Colonic mucosa (tissue), 4 donors: ENCODE measurements around the gene AGAP1. TPM values are rescaled to one million over a fixed set of nuclear protein-coding genes. Genes with fewer than 3 reads are reported as not detected.
A peak's percentile ranks its signal among the peaks of the same experiment; 100 is the strongest.

ENCODE experiments used
- DNase-seq: peaks from one replicate; pipeline ENCODE4 v3.0.0-alpha.2; 2020
- H3K27ac ChIP-seq: fragments of 200-600 bp; one replicate; pipeline ENCODE4 v1.8.0; 2021
- H3K27me3 ChIP-seq: fragments of 200-600 bp; one replicate; pipeline ENCODE4 v1.8.0; 2021
- H3K36me3 ChIP-seq: fragments of 200-600 bp; one replicate; pipeline ENCODE4 v1.8.0; 2021
- H3K4me1 ChIP-seq: fragments of 200-600 bp; one replicate; pipeline ENCODE4 v1.8.0; 2021; ENCODE audit warnings: mild to moderate bottlenecking
- H3K4me3 ChIP-seq: fragments of 200-600 bp; one replicate; pipeline ENCODE4 v1.8.0; 2021
- H3K9ac ChIP-seq, 2 donors: one replicate each; pipeline ENCODE4 v1.7.0; 2013; ENCODE audit warnings: control low read depth in 2 of 2, low read depth in 2 of 2, low read length in 2 of 2
- H3K9me3 ChIP-seq: fragments of 200-600 bp; one replicate; pipeline ENCODE4 v1.8.0; 2021
- CTCF ChIP-seq: fragments of 200-600 bp; IDR thresholded peaks from one replicate; pipeline ENCODE4 v1.8.0; 2022; ENCODE audit warnings: antibody characterized with exemption, mild to moderate bottlenecking
- intact Hi-C: fragments of 100-400 bp; cut with DNase I; formaldehyde crosslinking; loops from one replicate; pipeline ENCODE4 v1.14.1; 2022
- total RNA-seq, 2 donors: library from RNA; stranded (reverse); fragmentation: NEBNext Ultra II Directional in 1 of 2; extraction: Animal tissue kit (Norgen Biotek cat#: 25700) in 1 of 2; gene quantifications; one replicate each; pipeline ENCODE4 v1.2.1, GENCODE V29; 2021
- donor health status: healthy.
- donor health status: DM: no; HTN: no; CAD: no.
- donor health status: DM: no; HTN: no; CAD: no.

The AGAP1 gene
- total RNA-seq, 2 donors from 2014 or later, result 62.1 to 62.9 TPM

GRCh38 chr2:235514627-235515363 lies 21.0 kb downstream of the AGAP1 start:
- Histone ChIP-seq H3K27ac (peak overlapping the region; percentile 84), H3K36me3 (no peaks in the 10 kb centered on the region), H3K4me3 (no peak overlapping the region), H3K9me3 (no peaks in the 10 kb centered on the region), H3K9ac (peak overlapping the region in 1 of 2 donors; percentile 64), H3K27me3 (no peaks in the 10 kb centered on the region), H3K4me1 (peaks cover 26% of the 10 kb centered on the region)
- intact Hi-C loops, result no loop called here
- TF ChIP-seq CTCF, result peak; percentile 54
- DNase-seq, result peak; percentile 82

- H3K9ac ChIP-seq, result no peak overlapping the region
- peaks cover 26% of the 10 kb centered on the region for H3K4me1 ChIP-seq
- peak overlapping the region; percentile 84 for H3K27ac ChIP-seq
- DNase-seq, result no peak
- no peaks in the 10 kb centered on the region for H3K36me3 ChIP-seq
- no peak overlapping the region for H3K4me3 ChIP-seq
- no peaks in the 10 kb centered on the region for H3K27me3 ChIP-seq
- TF ChIP-seq CTCF, result no peak
- intact Hi-C loops, result no loop called here
- H3K9me3 ChIP-seq, result no peaks in the 10 kb centered on the region
Observed at GRCh38 chr2:235515364-235515742, 21.5 kb downstream of the AGAP1 start.

GRCh38 chr2:235515821-235516220 lies 22.0 kb downstream of the AGAP1 start:
- H3K27ac ChIP-seq, result no peak overlapping the region
- H3K9ac ChIP-seq, result no peak overlapping the region
- no peak overlapping the region for H3K4me3 ChIP-seq
- intact Hi-C loops, result no loop called here
- H3K27me3 ChIP-seq, result no peaks in the 10 kb centered on the region
- no peak for TF ChIP-seq CTCF
- H3K9me3 ChIP-seq, result no peaks in the 10 kb centered on the region
- no peak for DNase-seq
- peaks cover 26% of the 10 kb centered on the region for H3K4me1 ChIP-seq
- no peaks in the 10 kb centered on the region for H3K36me3 ChIP-seq

GRCh38 chr2:235516257-235516656 lies 22.4 kb downstream of the AGAP1 start:
- H3K4me1 ChIP-seq, result peaks cover 22% of the 10 kb centered on the region
- intact Hi-C loops, result no loop called here
- H3K9me3 ChIP-seq, result no peaks in the 10 kb centered on the region
- DNase-seq, result no peak
- no peak overlapping the region for H3K27ac ChIP-seq
- no peaks in the 10 kb centered on the region for H3K36me3 ChIP-seq
- no peak overlapping the region for H3K9ac ChIP-seq
- H3K4me3 ChIP-seq, result no peak overlapping the region
- TF ChIP-seq CTCF, result no peak
- no peaks in the 10 kb centered on the region for H3K27me3 ChIP-seq

- H3K4me3 ChIP-seq, result no peak overlapping the region
- no peak for TF ChIP-seq CTCF
- intact Hi-C loops, result no loop called here
Observed at GRCh38 chr2:235518322-235519090, 24.7 kb downstream of the AGAP1 start.

More at GRCh38 chr2:235518322-235519090, 24.7 kb downstream of the AGAP1 start:
- Histone ChIP-seq H3K27ac (peak overlapping the region; percentile 9), H3K36me3 (no peaks in the 10 kb centered on the region), H3K9ac (peak overlapping the region in 1 of 2 donors; percentile 71), H3K27me3 (no peaks in the 10 kb centered on the region), H3K9me3 (no peaks in the 10 kb centered on the region), H3K4me1 (peaks cover 16% of the 10 kb centered on the region)
- peak; percentile 67 for DNase-seq
